Measurements from ENCODE around the gene NAALADL2.

GRCh38 chr3:175489406-175489805, 630.3 kb downstream of the NAALADL2 start:
- TF ChIP-seq CTCF (IDR thresholded peaks at IDR 0.05; ENCODE audit: low read length) (no peak), EZH2 (IDR thresholded peaks at IDR 0.05; ENCODE audit: borderline replicate concordance, low read length) (no peak)

Measured in OCI-LY1 (cell line).